PFSK-1 (cell line): ENCODE results near the gene DPYD.

Source experiments
- POLR2AphosphoS5 ChIP-seq: IDR thresholded peaks from 2 replicates; pipeline ENCODE4 v1.6.1; 2012; ENCODE audit warnings: low read depth, mild to moderate bottlenecking, control low read depth, low read length, moderate library complexity
- TAF1 ChIP-seq: IDR thresholded peaks from 2 replicates; pipeline ENCODE4 v1.6.1; 2012; ENCODE audit warnings: low read length, control low read depth, borderline replicate concordance; ENCODE audit not compliant: insufficient read depth

GRCh38 chr1:97078872-97079271 lies 842.0 kb downstream of the DPYD start:
- TF ChIP-seq POLR2AphosphoS5 (no peak), TAF1 (no peak)
